IPS-18c (cell line): ENCODE data around the gene SYNE1.

Experiments used
- H3K4me3 ChIP-seq: 2 replicates; pipeline ENCODE4 v1.7.0; 2013; ENCODE audit warnings: low read depth, mild to moderate bottlenecking, low read length, moderate library complexity; ENCODE audit not compliant: insufficient read depth
- H3K9me3 ChIP-seq: one replicate; pipeline ENCODE4 v1.6.1; 2013; ENCODE audit warnings: mild to moderate bottlenecking, low read length, moderate library complexity; ENCODE audit not compliant: control insufficient read depth, insufficient read depth

Gene SYNE1

DNA sequence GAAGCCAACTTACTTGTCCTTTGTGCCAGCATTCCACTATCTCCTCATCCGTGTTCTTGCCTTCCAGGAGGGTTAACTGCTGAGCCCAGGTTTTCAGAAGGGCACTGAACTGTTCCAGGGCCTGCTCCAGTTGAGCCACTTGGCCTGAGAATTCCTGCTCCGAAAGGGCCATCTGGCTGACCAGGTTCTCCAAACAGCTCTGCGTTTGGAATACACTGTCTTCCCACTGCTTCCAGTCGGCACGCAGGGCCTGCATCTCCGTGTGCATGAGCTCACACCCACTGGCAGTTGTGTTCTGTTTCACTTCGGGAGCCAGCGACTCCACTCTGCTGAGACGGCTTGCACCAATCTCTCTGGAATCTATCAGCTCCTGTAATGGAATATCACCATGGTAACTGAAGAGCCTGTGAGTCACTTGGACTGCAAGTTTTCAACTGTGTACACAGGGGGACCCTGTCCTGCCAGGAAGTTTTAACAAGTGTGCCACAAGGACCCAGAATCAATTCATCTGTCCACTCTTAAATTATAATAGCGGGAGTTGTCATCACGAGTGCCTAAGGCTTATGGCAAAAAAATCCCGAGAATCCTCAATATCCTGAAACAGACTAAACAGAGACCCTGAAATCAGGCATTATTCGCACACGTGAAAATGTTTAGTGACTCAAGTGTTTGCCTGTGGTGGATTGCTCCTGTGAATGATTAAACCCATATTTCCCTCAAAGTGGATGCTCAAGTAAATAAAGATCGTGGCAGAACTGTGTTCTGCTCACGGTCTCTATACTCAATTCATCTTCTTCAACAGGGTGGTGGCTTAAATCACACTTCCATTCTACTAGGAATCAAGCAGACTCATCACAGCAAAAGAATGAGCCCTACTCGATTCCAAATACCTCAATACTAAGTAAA, 255.9 kb downstream of the SYNE1 start:
- Histone ChIP-seq H3K9me3 (no peaks in the 10 kb centered on the region), H3K4me3 (no peak overlapping the region)

DNA sequence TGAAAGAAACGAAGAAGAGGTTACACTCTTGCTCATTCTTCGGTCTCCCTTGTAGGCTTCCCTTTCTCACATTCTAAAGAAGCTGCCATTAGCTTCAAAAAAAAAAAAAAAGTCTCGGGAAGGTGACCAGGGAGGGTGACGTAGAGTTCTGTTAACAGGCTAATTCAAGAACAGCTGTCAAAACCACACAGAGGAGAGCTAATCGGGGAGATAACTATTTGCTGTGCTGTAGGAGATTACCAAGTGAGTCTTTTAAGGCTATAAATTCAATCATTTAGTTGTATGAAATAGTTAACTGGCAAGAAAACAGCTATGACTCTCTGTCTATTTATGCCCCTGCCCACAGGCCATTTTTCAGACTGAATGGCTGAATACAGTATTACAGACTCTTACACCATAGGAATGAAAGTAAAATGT, 256.8 kb downstream of the SYNE1 start:
- H3K4me3 ChIP-seq = no peak overlapping the region

DNA sequence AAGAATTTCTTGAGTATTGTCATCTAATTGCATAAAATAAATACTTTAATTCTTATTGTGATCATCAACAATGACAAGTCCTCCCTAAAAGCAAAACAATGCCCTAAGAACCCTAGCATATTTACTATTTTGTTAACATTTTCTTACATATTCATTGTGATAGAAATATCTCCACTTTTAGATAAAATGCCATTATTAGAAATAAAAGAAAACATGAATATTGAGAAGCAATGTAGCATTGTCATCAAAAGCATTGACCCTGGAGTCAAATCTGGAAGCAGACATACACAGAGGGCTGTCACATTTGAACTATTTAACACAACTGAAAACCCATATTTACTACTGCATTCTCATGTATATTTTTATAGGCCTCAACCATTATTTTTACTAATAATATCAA, 257.7 kb downstream of the SYNE1 start:
- no peaks in the 10 kb centered on the region for H3K9me3 ChIP-seq
- H3K4me3 ChIP-seq = no peak overlapping the region

More for the DNA sequence above, 256.8 kb downstream of the SYNE1 start:
- no peaks in the 10 kb centered on the region for H3K9me3 ChIP-seq

- Histone ChIP-seq H3K4me3 (no peak overlapping the region), H3K9me3 (no peaks in the 10 kb centered on the region)
Measured at GRCh38 chr6:152378169-152378568, 259.0 kb downstream of the SYNE1 start.

GRCh38 chr6:152375197-152375596, 262.0 kb downstream of the SYNE1 start:
- no peak overlapping the region for H3K4me3 ChIP-seq

GRCh38 chr6:152372945-152373344, 264.2 kb downstream of the SYNE1 start:
- H3K9me3 ChIP-seq = no peaks in the 10 kb centered on the region
- no peak overlapping the region for H3K4me3 ChIP-seq

More at GRCh38 chr6:152375197-152375596, 262.0 kb downstream of the SYNE1 start:
- no peaks in the 10 kb centered on the region for H3K9me3 ChIP-seq

DNA sequence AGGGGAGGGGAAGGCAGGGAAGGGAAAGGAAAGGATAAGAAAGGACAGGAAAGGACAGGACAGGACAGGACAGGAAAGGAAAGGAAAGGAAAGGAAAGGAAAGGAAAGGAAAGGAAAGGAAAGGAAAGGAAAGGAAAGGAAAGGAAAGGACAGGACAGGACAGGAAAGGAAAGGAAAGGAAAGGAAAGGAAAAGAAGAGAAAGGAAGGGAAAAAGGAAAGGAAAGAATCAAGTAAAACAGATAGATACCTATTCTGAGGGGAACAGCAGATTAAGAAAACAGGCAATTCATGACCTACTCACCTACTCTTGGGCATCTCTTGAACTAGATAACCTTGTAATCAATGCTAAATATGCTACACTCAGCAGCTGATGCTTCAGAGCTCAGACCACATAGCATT, 265.4 kb downstream of the SYNE1 start:
- Histone ChIP-seq H3K9me3 (no peaks in the 10 kb centered on the region), H3K4me3 (no peak overlapping the region)

- no peak overlapping the region for H3K4me3 ChIP-seq
- no peaks in the 10 kb centered on the region for H3K9me3 ChIP-seq
Measured at GRCh38 chr6:152368751-152369624, 268.2 kb downstream of the SYNE1 start.

GRCh38 chr6:152364866-152365265, 272.3 kb downstream of the SYNE1 start:
- H3K4me3 ChIP-seq = no peak overlapping the region

DNA sequence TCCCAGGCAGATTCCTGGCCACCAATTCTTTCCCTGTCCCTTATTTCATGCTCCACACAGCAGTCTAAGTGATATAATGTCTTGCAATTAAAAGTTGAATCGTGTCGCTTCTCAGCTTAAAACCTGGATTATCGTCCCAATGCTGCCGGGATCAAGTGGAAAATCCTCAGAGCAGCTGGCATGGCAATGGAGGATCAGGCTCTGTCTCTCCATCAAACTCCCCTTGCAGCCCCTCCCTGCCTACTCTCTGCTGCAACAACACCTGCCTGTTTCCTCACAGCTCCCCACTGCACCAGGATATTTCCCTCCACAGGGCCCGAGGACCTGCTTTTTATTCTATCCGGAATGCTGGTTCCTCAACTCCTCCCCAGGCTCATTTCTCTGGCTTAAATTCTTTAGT, 277.1 kb downstream of the SYNE1 start:
- H3K9me3 ChIP-seq = no peaks in the 10 kb centered on the region

More at GRCh38 chr6:152364866-152365265, 272.3 kb downstream of the SYNE1 start:
- H3K9me3 ChIP-seq = no peaks in the 10 kb centered on the region

DNA sequence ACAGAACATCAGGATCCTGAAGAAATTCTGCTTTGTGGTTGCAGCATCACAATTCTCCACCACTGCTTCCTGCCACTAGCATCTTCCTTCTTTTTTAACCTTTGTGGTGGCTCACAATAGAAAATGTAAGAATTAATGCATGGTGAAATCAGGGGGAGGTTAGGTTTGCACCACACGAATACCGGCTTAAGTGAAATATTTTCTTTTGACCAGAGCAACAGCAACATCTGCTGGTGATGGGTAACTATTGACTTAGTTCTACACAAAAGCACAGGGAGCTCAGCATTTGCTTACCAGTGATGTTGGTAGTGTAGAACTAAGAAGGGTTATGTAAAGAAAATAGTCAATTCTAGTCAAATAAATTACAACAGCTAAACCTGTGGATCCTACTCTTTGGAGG, 280.5 kb downstream of the SYNE1 start:
- Histone ChIP-seq H3K4me3 (no peak overlapping the region), H3K9me3 (no peaks in the 10 kb centered on the region)

More for the DNA sequence above, 277.1 kb downstream of the SYNE1 start:
- H3K4me3 ChIP-seq = no peak overlapping the region

GRCh38 chr6:152356016-152356415, 281.1 kb downstream of the SYNE1 start:
- H3K4me3 ChIP-seq = no peak overlapping the region

DNA sequence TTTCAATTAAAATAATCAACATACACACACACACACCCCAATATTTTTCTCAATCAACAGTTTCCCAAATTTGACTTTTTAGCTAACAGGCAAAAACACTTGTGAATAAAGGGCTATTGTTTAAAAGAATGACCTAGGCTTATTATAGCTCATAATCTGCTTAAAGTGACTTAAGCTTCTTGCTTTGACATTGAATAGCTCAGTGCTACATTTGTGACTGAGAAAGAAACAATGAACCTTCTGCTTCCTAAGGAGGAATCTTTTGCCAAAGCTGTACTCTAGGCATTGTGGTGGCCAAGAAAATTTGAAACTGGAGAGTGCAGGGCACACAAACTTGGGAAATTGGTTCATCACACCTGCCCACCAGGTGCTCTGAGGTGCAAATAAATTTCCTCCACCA, 282.0 kb downstream of the SYNE1 start:
- Histone ChIP-seq H3K4me3 (no peak overlapping the region), H3K9me3 (no peaks in the 10 kb centered on the region)

More at GRCh38 chr6:152356016-152356415, 281.1 kb downstream of the SYNE1 start:
- H3K9me3 ChIP-seq = no peaks in the 10 kb centered on the region

- no peaks in the 10 kb centered on the region for H3K9me3 ChIP-seq
- H3K4me3 ChIP-seq = no peak overlapping the region
Measured at GRCh38 chr6:152353440-152353839, 283.7 kb downstream of the SYNE1 start.

GRCh38 chr6:152351742-152352141, 285.4 kb downstream of the SYNE1 start:
- no peak overlapping the region for H3K4me3 ChIP-seq
- H3K9me3 ChIP-seq = no peaks in the 10 kb centered on the region

DNA sequence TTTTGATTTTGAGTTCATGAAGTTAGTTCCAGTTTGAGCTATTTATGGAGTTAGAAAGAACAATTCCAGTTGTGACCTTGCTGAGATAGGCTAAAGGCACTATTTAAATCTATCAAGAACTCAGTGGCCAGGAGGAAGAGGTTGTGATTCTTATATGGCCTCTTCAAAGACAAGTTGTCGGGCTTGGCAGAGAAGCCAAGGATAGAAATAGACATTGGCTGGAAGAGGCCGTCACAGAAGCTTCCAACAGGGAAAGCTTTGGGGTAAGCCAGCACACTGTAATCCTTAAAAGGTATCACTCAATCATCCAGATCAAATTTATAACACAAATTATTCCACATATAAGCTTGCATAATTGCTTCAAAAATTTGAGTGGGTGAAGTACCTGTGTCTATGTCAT, 286.1 kb downstream of the SYNE1 start:
- Histone ChIP-seq H3K4me3 (no peak overlapping the region), H3K9me3 (no peaks in the 10 kb centered on the region)

- no peaks in the 10 kb centered on the region for H3K9me3 ChIP-seq
- H3K4me3 ChIP-seq = no peak overlapping the region
Measured at GRCh38 chr6:152348116-152348515, 289.0 kb downstream of the SYNE1 start.
